ENCODE data around the gene IFRD2. TPM values are rescaled to one million over a fixed set of nuclear protein-coding genes. Genes with fewer than 3 reads are reported as not detected.
A peak's percentile ranks its signal among the peaks of the same experiment; 100 is the strongest.

IFRD2 gene
- total and polyA plus RNA-seq, 9 of the 15 experiments (the other 6 are each of a cell fraction or from before 2014, with no cell fraction given): 30.5 to 115 (median 52.8) TPM

- TF ChIP-seq, protein P1, sequence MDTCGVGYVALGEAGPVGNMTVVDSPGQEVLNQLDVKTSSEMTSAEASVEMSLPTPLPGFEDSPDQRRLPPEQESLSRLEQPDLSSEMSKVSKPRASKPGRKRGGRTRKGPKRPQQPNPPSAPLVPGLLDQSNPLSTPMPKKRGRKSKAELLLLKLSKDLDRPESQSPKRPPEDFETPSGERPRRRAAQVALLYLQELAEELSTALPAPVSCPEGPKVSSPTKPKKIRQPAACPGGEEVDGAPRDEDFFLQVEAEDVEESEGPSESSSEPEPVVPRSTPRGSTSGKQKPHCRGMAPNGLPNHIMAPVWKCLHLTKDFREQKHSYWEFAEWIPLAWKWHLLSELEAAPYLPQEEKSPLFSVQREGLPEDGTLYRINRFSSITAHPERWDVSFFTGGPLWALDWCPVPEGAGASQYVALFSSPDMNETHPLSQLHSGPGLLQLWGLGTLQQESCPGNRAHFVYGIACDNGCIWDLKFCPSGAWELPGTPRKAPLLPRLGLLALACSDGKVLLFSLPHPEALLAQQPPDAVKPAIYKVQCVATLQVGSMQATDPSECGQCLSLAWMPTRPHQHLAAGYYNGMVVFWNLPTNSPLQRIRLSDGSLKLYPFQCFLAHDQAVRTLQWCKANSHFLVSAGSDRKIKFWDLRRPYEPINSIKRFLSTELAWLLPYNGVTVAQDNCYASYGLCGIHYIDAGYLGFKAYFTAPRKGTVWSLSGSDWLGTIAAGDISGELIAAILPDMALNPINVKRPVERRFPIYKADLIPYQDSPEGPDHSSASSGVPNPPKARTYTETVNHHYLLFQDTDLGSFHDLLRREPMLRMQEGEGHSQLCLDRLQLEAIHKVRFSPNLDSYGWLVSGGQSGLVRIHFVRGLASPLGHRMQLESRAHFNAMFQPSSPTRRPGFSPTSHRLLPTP (IDR thresholded peaks at IDR 0.05; ENCODE audit: borderline replicate concordance, extremely low read depth, insufficient read length): no peak
- TF ChIP-seq KDM5B (IDR thresholded peaks at IDR 0.05; ENCODE audit: insufficient replicate concordance, low read depth, low read length) (peak; percentile 61), SMC3 (conservative IDR thresholded peaks at IDR 0.05; ENCODE audit: insufficient read depth, low read depth, low read length) (no peak), MYC (IDR thresholded peaks at IDR 0.05; ENCODE audit: low read depth, low read length) (peak; percentile 89), MYC (CRISPR knock-in tag; IDR thresholded peaks at IDR 0.05; ENCODE audit: borderline replicate concordance, low read depth) (no peak), TBP (optimal IDR thresholded peaks at IDR 0.05; ENCODE audit: low read depth, low read length) (peak; percentile 63), ZZZ3 (IDR thresholded peaks at IDR 0.05) (no peak), MAX (CRISPR knock-in tag; IDR thresholded peaks at IDR 0.05) (peak; percentile 95), CREB1 (IDR thresholded peaks at IDR 0.05) (peak; percentile 95), CREB1 (CRISPR knock-in tag; IDR thresholded peaks at IDR 0.05) (peak; percentile 96), HCFC1 (IDR thresholded peaks at IDR 0.05; ENCODE audit: low read depth, low read length) (peak; percentile 100), RBFOX2 (IDR thresholded peaks at IDR 0.05; ENCODE audit: low read depth, low read length) (peak; percentile 86), NR2C1 (IDR thresholded peaks at IDR 0.05) (peak; percentile 78), NR2C1 (tag; IDR thresholded peaks at IDR 0.05) (peak; percentile 92), HNRNPUL1 (IDR thresholded peaks at IDR 0.05; ENCODE audit: low read length) (no peak), NRF1 (conservative IDR thresholded peaks at IDR 0.05 in 1 of 2, IDR thresholded peaks at IDR 0.05 in 1 of 2) (peak; percentile 87 to 90), E2F1 (CRISPR knock-in tag; IDR thresholded peaks at IDR 0.05) (peak; percentile 51; the same call in 1 of the 2 replicates)
- TF ChIP-seq, protein P2, sequence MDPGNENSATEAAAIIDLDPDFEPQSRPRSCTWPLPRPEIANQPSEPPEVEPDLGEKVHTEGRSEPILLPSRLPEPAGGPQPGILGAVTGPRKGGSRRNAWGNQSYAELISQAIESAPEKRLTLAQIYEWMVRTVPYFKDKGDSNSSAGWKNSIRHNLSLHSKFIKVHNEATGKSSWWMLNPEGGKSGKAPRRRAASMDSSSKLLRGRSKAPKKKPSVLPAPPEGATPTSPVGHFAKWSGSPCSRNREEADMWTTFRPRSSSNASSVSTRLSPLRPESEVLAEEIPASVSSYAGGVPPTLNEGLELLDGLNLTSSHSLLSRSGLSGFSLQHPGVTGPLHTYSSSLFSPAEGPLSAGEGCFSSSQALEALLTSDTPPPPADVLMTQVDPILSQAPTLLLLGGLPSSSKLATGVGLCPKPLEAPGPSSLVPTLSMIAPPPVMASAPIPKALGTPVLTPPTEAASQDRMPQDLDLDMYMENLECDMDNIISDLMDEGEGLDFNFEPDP (CRISPR knock-in tag; IDR thresholded peaks at IDR 0.05): no peak
- TF ChIP-seq, protein P3, sequence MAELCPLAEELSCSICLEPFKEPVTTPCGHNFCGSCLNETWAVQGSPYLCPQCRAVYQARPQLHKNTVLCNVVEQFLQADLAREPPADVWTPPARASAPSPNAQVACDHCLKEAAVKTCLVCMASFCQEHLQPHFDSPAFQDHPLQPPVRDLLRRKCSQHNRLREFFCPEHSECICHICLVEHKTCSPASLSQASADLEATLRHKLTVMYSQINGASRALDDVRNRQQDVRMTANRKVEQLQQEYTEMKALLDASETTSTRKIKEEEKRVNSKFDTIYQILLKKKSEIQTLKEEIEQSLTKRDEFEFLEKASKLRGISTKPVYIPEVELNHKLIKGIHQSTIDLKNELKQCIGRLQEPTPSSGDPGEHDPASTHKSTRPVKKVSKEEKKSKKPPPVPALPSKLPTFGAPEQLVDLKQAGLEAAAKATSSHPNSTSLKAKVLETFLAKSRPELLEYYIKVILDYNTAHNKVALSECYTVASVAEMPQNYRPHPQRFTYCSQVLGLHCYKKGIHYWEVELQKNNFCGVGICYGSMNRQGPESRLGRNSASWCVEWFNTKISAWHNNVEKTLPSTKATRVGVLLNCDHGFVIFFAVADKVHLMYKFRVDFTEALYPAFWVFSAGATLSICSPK (IDR thresholded peaks at IDR 0.05; ENCODE audit: borderline replicate concordance): no peak
These were observed at the start of gene IFRD2 (continued) for GRCh38 chr3:50292159-50293078.
